Transverse colon (tissue), 4 donors: ENCODE data around the gene BTBD19. TPM values are rescaled to one million over a fixed set of nuclear protein-coding genes. Genes with fewer than 3 reads are reported as not detected.

Source experiments
- DNase-seq: peaks from one replicate; pipeline ENCODE4 v3.0.0-alpha.2; 2019
- H3K27ac ChIP-seq, 4 donors: fragments of 200-600 bp; sonication (generic); 2 replicates each; pipeline ENCODE4 v1.5.1; 2016 to 2018; ENCODE audit warnings: inconsistent platforms in 4 of 4
- H3K27me3 ChIP-seq: fragments of 200-600 bp; sonication (generic); 2 replicates; pipeline ENCODE4 v1.5.1; 2017; ENCODE audit warnings: inconsistent platforms
- H3K36me3 ChIP-seq, 4 donors: fragments of 200-600 bp; sonication (generic); 2 replicates each; pipeline ENCODE4 v1.5.1; 2017 to 2019; ENCODE audit warnings: inconsistent platforms in 4 of 4
- H3K4me1 ChIP-seq, 4 donors: fragments of 200-600 bp; sonication (generic); 2 replicates each; pipeline ENCODE4 v1.5.1; 2017 to 2020; ENCODE audit warnings: inconsistent platforms in 4 of 4
- H3K4me3 ChIP-seq, 4 donors: fragments of 200-600 bp; sonication (generic); 1 replicate in 1 of 4; 2 replicates in 3 of 4; pipeline versions ENCODE4 v1.5.1 to v1.6.1; 2017 to 2019; ENCODE audit warnings: inconsistent platforms in 4 of 4
- H3K9me3 ChIP-seq, 2 donors: fragments of 200-600 bp; sonication (generic); 2 replicates each; pipeline ENCODE4 v1.5.1; 2017 to 2019; ENCODE audit warnings: inconsistent platforms in 2 of 2
- CTCF ChIP-seq, 5 experiments: fragments of 200-600 bp in 3 of 5; fragments of 450-650 bp in 2 of 5; sonication (generic) in 3 of 5; IDR thresholded peaks; 1 replicate in 2 of 5; 2 replicates in 3 of 5; pipeline ENCODE4 v1.5.1; 2016 to 2017; ENCODE audit warnings: antibody characterized with exemption in 5 of 5, inconsistent platforms in 3 of 5, mild to moderate bottlenecking in 2 of 5, moderate library complexity in 1 of 5
- EP300 ChIP-seq: sonication (generic); formaldehyde crosslinking; IDR thresholded peaks from one replicate; pipeline ENCODE4 v1.6.1; 2017; ENCODE audit warnings: antibody characterized with exemption, low read depth
- POLR2A ChIP-seq: fragments of 450-650 bp; IDR thresholded peaks from one replicate; pipeline ENCODE4 v1.6.1; 2016; ENCODE audit warnings: antibody characterized with exemption, mild to moderate bottlenecking, moderate library complexity
- POLR2AphosphoS5 ChIP-seq, 3 donors: sonication (generic); formaldehyde crosslinking; IDR thresholded peaks; one replicate each; pipeline ENCODE4 v1.6.1; 2016; ENCODE audit warnings: antibody characterized with exemption in 3 of 3
- WGBS, 2 donors: methylation state at CpG; one replicate each; pipeline ENCODE4 v1.1.5; 2018; ENCODE audit warnings: low coverage in 1 of 2; 5-methylcytosine and 5-hydroxymethylcytosine counted together
- in situ Hi-C, 4 donors: fragments of 200-750 bp; cut with MboI; loops; one replicate each; pipeline versions ENCODE4 v1.15.0 to v1.15.1; 2017; ENCODE audit warnings: low sequenced_read_pairs in 3 of 4, low pct_ligation_motif_present in 1 of 4, low pct_unique_long_range_greater_than_20kb in 1 of 4
- intact Hi-C: fragments of 100-400 bp; cut with DNase I; formaldehyde crosslinking; loops from one replicate; pipeline ENCODE4 v1.15.1; 2023; ENCODE audit warnings: low total_unique reads
- total RNA-seq, 4 donors: library from RNA; depleted of rRNA; stranded (reverse); fragments of >200 nt; gene quantifications; one replicate each; pipeline ENCODE4 v1.1.0, GENCODE V29; 2016

BTBD19 gene
- total RNA-seq, 4 donors from 2014 or later = 1.5 to 22.1 (median 3.7) TPM

- no peaks in the 10 kb centered on the region for H3K27me3 ChIP-seq
- intact Hi-C loops (loop anchor here (5.0 kb wide), 1 partner anchor 527 kb away; no protein-coding TSS in a partner anchor), in situ Hi-C loops (loop anchor here in 2 of 4 donors (25.0 kb wide), 2 partner anchors 237 to 537 kb away; partner anchors contain the start of genes HECTD3 (in 1 of the 2) and UROD (in 1 of the 2))
- peak within 1 kb of the TSS; percentile 72 to 81 (median 78) for H3K4me3 ChIP-seq
- DNase-seq = peak; percentile 95
- WGBS, 2 donors = 0 to 1% methylated on average over 4 to 46 of the region's 65 CpGs
- peaks cover 9 to 29% (median 21%) of the 10 kb centered on the region in 4 donors for H3K4me1 ChIP-seq
- H3K27ac ChIP-seq = peak within 1 kb of the TSS; percentile 92 to 97 (median 95)
- TF ChIP-seq CTCF (IDR thresholded peaks at IDR 0.05) = no peak
- TF ChIP-seq POLR2AphosphoS5 (IDR thresholded peaks at IDR 0.05) = peak; percentile 99
- peak; percentile 97 for TF ChIP-seq POLR2A
- H3K9me3 ChIP-seq = no peaks in the 10 kb centered on the region
- peaks cover 0 to 20% (median 4%) of the 10 kb centered on the region in 4 donors for H3K36me3 ChIP-seq
These were observed 33.0 kb upstream of the BTBD19 start, which contains the start of gene RPS8 for GRCh38 chr1:44775078-44775929. RPS8 (plus strand) TSS chr1:44775540; CDS start chr1:44775597, 57 bp downstream.

- Histone ChIP-seq H3K27ac (peak overlapping the region; percentile 92 to 97 (median 95)), H3K27me3 (no peaks in the 10 kb centered on the region), H3K9me3 (no peaks in the 10 kb centered on the region), H3K4me1 (peaks cover 9 to 29% (median 21%) of the 10 kb centered on the region in 4 donors), H3K4me3 (peak overlapping the region; percentile 72 to 81 (median 78)), H3K36me3 (peaks cover 0 to 20% (median 4%) of the 10 kb centered on the region in 4 donors)
- peak; percentile 42 for DNase-seq
- intact Hi-C loops = loop anchor here (5.0 kb wide), 1 partner anchor 526 kb away; no protein-coding TSS in a partner anchor
- in situ Hi-C loops = loop anchor here in 2 of 4 donors (25.0 kb wide), 2 partner anchors 236 to 536 kb away; partner anchors contain the start of genes HECTD3 (in 1 of the 2) and UROD (in 1 of the 2)
- WGBS, 2 donors = 5% methylated on average over 36 of the region's 36 CpGs; no CpG with 5 or more reads in 1 of the 2 donors
- no peak for TF ChIP-seq POLR2AphosphoS5 (IDR thresholded peaks at IDR 0.05)
These were observed 32.2 kb upstream of the BTBD19 start for GRCh38 chr1:44775930-44776729.

GRCh38 chr1:44776730-44777068 lies 31.6 kb upstream of the BTBD19 start:
- Histone ChIP-seq H3K27ac (peak overlapping the region; percentile 92 to 97 (median 95)), H3K4me3 (peak overlapping the region; percentile 72 to 81 (median 78)), H3K36me3 (peaks cover 0 to 20% (median 4%) of the 10 kb centered on the region in 4 donors), H3K9me3 (no peaks in the 10 kb centered on the region), H3K27me3 (no peaks in the 10 kb centered on the region), H3K4me1 (peaks cover 9 to 29% (median 21%) of the 10 kb centered on the region in 4 donors)
- intact Hi-C loops (loop anchor here (5.0 kb wide), 1 partner anchor 526 kb away; no protein-coding TSS in a partner anchor), in situ Hi-C loops (loop anchor here in 2 of 4 donors (25.0 kb wide), 2 partner anchors 236 to 536 kb away; partner anchors contain the start of genes HECTD3 (in 1 of the 2) and UROD (in 1 of the 2))
- 19 to 25% methylated on average over 4 to 12 of the region's 12 CpGs for WGBS, 2 donors
- DNase-seq = no peak
- TF ChIP-seq EP300 (no peak), POLR2A (no peak), POLR2AphosphoS5 (IDR thresholded peaks at IDR 0.05) (no peak), CTCF (IDR thresholded peaks at IDR 0.05) (no peak)

- in situ Hi-C loops = loop anchor here in 2 of 4 donors (25.0 kb wide), 2 partner anchors 235 to 535 kb away; partner anchors contain the start of genes HECTD3 (in 1 of the 2) and UROD (in 1 of the 2)
- Histone ChIP-seq H3K27ac (peak overlapping the region in 2 of 4 donors; percentile 92 to 94), H3K4me1 (peaks cover 9 to 29% (median 21%) of the 10 kb centered on the region in 4 donors), H3K36me3 (peaks cover 0 to 20% (median 4%) of the 10 kb centered on the region in 4 donors), H3K9me3 (no peaks in the 10 kb centered on the region), H3K27me3 (no peaks in the 10 kb centered on the region), H3K4me3 (no peak overlapping the region)
- no peak for DNase-seq
- intact Hi-C loops = loop anchor here (5.0 kb wide), 1 partner anchor 525 kb away; no protein-coding TSS in a partner anchor
- 60 to 66% methylated on average over 1 to 14 of the region's 14 CpGs for WGBS, 2 donors
- TF ChIP-seq CTCF (IDR thresholded peaks at IDR 0.05) (no peak), EP300 (no peak), POLR2AphosphoS5 (IDR thresholded peaks at IDR 0.05) (no peak), POLR2A (no peak)
These were observed 30.8 kb upstream of the BTBD19 start for GRCh38 chr1:44777547-44777946.
